Uterus (tissue), 2 donors: ENCODE measurements around the gene CCDC185.

ENCODE experiments used
- CTCF ChIP-seq, 4 experiments: fragments of 200-600 bp in 2 of 4; fragments of 450-650 bp in 2 of 4; sonication (generic) in 2 of 4; IDR thresholded peaks; one replicate each; pipeline ENCODE4 v1.5.1; 2016 to 2019; ENCODE audit warnings: antibody characterized with exemption in 4 of 4, mild to moderate bottlenecking in 2 of 4, moderate library complexity in 1 of 4
- POLR2A ChIP-seq, 2 donors: fragments of 450-650 bp; IDR thresholded peaks; one replicate each; pipeline ENCODE4 v1.6.1; 2016; ENCODE audit warnings: antibody characterized with exemption in 2 of 2, mild to moderate bottlenecking in 1 of 2, moderate library complexity in 1 of 2

GRCh38 chr1:223394242-223394641, 1.0 kb downstream of the CCDC185 start:
- TF ChIP-seq CTCF (IDR thresholded peaks at IDR 0.05) (no peak), POLR2A (IDR thresholded peaks at IDR 0.05) (no peak)
